ENCODE data around the gene HPF1.

DNA sequence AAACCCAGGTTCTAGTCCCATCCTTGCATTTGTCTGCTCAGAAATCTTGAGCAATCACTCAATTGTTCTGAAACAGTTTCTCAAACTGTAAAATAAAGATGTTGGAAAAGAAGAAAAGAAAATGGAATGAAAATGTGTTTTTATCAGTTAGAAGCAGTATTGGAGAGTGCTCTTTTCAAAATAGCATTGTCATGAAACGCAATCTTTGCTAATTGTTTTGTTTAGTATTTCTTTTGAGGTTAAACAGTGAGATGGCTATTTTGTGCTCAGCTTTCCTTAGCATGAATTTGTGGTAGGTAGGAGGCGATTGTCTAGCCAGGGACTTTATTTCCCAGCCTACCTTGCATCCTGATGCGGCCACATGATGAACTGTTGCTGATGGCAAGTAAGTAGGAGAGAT is 10.6 kb upstream of the HPF1 start:
- TF ChIP-seq, protein P1, sequence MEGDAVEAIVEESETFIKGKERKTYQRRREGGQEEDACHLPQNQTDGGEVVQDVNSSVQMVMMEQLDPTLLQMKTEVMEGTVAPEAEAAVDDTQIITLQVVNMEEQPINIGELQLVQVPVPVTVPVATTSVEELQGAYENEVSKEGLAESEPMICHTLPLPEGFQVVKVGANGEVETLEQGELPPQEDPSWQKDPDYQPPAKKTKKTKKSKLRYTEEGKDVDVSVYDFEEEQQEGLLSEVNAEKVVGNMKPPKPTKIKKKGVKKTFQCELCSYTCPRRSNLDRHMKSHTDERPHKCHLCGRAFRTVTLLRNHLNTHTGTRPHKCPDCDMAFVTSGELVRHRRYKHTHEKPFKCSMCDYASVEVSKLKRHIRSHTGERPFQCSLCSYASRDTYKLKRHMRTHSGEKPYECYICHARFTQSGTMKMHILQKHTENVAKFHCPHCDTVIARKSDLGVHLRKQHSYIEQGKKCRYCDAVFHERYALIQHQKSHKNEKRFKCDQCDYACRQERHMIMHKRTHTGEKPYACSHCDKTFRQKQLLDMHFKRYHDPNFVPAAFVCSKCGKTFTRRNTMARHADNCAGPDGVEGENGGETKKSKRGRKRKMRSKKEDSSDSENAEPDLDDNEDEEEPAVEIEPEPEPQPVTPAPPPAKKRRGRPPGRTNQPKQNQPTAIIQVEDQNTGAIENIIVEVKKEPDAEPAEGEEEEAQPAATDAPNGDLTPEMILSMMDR (IDR thresholded peaks at IDR 0.05) = no peak
- TF ChIP-seq ZFX (IDR thresholded peaks at IDR 0.05; ENCODE audit: borderline replicate concordance) = no peak
